ENCODE results near the gene ITGA2. TPM values are rescaled to one million over a fixed set of nuclear protein-coding genes. Genes with fewer than 3 reads are reported as not detected.

The ITGA2 gene
- polyA plus RNA-seq, 3 donors: 25.8 to 32.8 (median 27.8) TPM

DNA sequence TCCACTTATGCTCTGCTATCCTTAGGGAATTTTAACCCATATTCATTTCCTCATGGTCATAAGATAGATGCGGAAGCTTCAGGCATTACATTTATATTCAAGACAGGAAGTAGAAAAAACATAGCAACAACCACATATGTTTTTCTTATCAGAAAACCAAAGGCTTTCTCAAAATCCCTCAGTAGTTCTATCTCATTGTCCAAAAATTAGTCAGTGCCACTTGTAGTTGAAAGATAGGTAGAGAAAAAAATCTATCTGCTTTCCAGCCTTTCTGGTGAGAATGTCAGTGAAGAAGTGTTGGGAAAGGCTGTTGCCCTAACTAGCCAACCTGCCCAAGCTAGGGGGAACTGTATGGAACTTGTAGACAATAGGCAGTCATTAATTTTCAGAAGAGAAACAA lies 143.9 kb downstream of the ITGA2 start:
- no peak for DNase-seq (ENCODE audit: low read depth in 3 of 3, low spot score in 2 of 3)

Other genes starting within 250 kb of the ITGA2 start
- gene ITGA1, start 201.4 kb upstream of the ITGA2 start, polyA plus RNA-seq (ENCODE audit: insufficient read length in 3 of 3): 10 to 100 TPM; 51.1 to 63.1 (median 53.3) TPM
- gene PELO, start 201.4 kb upstream of the ITGA2 start, polyA plus RNA-seq (ENCODE audit: insufficient read length in 3 of 3): 10 to 100 TPM; 30.5 to 31.0 (median 30.7) TPM
- gene MOCS2, start 120.4 kb downstream of the ITGA2 start, polyA plus RNA-seq (ENCODE audit: insufficient read length in 3 of 3): 10 to 100 TPM; 86.6 to 92.8 (median 91.5) TPM

Measured in right renal cortex interstitium (tissue), 3 donors.